ENCODE data around the gene FYCO1.
"Not testable (repeated sequence)": the region's sequence is repeated elsewhere in the genome, so short reads cannot be mapped to it uniquely, and the experiment has no call there.

Gene FYCO1

DNA sequence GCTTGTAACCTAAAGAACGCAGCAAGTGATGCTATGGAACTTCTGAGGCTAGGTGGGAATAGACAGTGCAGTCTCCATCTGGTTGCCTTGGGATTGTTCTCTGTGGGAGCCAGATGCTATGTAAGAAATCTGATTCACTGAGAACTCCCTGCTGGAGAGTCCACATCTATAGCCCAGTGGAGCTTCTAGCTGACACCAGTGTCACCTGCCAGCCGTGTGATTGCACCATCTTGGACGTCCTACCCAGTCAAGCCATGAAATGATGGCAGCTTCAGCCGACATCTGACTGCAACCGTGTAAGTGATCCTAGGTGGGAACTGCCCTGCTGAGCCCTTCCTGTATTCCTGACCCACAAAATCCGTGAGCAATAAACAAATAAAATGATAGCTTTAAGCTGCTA, 12.4 kb upstream of the FYCO1 start:
- no peak for DNase-seq

DNA sequence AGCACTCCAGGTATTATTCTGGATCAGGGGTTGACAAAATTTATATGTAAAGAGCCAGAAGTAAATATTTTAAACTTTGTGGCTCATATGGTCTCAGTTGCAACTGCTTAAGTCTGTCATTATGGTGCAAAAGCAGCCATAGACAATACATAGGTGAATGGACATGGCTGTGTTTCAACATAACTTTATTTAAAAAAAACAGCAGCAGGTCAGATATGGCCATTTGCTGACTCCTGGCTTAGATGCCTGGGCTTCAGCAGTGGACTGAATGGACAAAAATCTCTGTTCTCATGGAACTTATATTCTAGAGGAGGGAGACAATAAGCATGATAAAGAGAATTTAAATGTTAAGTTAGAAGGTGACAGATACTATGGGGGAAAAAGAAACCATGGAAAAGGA, 11.7 kb upstream of the FYCO1 start:
- no peak for DNase-seq

DNA sequence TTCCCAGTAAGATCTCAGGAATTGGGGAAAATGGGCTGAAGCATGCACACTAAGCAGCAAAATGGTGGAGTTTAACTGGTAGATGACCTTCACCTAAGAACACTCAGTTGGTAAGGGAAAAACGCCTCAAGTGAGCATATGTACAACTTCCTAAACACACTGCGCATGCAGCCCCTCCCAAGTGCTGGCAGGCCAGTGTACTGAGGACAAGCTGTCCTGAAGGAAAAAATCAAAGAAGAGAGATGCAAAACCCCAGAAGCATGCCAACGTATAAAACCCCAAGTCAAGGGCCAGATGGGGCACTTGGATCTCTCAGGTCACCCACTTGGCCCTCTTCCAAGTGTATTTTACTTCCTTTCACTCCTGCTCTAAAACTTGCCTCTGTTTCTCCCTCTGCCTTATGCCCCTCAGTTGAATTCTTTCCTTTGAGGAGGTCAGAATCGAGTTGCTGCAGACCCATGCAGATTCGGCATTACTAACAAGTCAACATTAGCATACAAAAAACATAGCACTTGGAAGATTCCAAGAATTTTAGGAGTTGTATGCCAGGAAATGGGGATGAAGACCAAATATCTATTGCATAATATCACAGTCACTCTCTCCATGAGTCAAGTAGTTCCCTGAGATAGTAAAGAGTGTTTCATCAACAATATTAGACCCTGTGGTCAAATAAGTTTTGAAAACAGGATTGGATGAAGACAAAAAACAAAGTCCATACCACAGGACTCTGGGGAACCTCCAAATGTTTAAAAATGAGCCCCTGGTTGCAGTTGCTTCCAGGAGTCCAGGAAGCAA, 10.8 kb upstream of the FYCO1 start:
- DNase-seq, result no peak

DNA sequence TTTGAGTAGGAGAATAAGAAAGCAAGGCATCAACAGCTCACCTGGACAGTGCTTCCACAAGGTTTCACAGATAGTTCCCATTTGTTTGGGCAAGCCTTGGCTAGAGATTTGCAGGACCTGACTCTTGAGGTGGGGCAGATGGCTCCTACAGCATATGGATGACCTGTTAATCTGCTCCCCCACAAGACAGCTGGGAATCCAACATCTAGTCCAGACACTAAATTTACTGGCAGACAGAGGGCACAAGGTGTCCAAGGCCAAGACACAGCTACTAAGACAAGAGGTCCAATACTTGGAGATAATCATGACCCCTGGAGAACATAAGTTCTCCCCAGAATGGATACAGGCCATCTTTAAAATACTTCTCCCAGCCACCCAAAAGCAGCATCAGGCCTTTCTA, 8.1 kb upstream of the FYCO1 start:
- not testable (repeated sequence) for DNase-seq

DNA sequence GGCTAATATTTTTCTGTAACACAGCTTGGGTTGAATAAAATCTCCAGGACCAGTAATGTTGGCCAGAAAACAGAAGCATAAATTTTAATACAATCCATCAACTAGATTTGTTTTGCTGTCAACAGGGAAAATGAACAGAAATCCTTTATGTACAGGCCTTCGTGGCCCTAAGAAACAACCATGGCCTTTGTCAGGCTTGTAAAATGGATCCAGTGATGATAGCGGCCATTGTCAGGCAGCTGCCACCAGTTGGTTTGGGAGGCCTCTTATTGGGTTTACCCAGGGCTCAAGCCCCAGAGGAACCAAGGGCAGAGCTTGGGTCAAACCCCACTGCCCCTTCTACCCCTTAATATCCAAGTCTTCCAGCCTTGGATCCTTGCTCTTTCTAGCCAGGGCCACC, 5.6 kb upstream of the FYCO1 start:
- no peak for DNase-seq

DNA sequence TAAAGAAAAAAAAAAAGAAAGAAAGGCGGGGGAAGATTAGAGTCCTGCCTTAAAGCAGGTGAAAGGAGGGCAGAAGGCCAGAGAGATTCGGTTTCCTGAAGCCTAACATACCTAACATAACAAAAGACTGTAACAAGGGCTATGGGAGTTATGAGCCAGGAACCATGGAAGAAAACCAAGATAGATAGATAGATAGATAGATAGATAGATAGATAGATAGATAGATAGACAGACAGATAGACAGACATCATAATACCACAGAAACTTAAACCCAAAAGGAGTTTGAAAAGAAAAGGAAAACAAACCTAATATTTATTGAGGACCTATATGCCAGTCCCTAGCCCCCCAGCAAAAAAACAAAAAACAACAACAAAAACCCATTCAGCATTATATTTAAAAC, 2.3 kb upstream of the FYCO1 start:
- no peak for DNase-seq

DNA sequence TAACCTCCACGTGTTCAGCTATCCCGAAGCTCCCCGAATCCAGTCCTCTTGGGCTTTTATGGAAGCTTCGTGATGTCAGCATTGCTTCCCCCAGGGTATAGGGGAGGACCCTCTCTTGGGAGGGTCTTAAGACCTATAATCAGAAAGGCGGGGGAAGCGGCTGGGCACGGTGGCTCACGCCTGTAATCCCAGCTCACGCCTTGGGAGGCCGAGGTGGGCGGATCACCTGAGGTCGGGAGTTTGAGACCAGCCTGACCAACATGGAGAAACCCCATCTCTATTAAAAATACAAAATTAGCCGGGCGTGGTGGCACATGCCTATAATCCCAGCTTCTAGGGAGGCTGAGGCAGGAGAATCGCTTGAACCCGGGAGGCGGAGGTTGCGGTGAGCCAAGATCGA, 1.9 kb upstream of the FYCO1 start:
- DNase-seq, result not testable (repeated sequence)

DNA sequence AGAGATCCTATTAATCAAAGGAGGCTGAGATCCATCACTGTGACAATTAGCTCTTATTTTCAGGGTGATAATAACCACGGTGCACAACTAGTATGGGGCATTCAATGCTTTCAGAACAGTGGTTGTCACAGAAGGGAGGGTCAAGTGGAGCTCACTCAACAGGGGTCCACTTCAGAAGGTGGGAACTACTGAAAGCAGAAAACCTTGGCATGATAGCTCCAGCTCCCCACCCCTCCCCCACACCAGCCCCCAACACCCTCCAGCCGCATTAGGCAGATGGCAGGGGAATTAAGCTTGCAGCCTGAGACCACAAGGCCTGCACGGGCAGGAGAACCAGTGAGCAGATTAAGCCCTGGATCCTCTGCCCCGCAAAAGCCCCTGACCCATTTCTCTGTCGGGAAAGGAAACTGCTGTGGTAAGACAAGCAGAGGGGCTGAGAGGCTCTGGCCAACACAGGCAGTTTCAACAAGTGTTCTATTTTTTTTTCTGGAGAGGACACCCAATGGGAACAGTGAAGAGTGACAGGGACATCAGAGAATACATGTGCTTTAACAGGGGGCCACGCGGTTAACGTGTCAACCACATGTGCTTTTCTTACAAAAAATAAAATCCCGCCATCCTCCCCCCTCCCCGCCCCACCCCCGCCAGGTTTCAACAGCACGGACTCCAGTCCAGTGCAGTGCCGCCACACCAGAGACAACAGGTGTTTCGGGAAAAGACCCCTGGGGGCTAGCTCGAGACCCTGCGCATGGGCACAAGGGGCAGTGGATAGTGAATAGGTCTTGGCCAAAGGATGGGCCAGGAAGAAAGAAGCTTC, 997 bp downstream of the FYCO1 start:
- peak; percentile 50 for DNase-seq

DNA sequence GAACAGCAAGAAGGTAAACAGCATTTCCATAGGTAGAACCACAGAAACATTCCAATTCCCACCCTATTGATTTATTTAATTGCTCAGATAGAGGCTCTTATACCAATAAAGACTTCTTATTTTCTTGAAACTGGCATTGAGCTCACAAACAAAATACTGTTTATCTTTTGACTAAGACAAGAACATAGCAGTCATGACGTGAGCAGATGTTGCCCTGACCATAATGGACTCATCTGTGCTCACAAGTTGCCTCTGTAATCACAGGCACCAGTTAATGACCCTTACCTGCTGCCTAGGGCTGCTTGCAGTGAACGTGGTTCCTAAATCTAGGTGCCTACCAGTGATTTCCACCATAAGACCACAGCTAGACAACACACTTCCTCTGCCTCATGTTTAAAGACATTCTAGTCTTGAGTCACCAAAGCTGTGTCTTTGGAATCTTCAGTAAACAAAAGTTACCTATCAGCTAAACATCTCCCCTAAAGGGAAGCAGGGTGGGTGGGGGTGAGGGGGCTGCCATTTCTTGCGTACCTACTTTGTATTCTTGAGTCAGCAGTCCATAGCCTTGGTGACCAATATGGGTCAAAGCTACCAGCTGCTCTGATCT, 2.1 kb downstream of the FYCO1 start:
- no peak for DNase-seq

DNA sequence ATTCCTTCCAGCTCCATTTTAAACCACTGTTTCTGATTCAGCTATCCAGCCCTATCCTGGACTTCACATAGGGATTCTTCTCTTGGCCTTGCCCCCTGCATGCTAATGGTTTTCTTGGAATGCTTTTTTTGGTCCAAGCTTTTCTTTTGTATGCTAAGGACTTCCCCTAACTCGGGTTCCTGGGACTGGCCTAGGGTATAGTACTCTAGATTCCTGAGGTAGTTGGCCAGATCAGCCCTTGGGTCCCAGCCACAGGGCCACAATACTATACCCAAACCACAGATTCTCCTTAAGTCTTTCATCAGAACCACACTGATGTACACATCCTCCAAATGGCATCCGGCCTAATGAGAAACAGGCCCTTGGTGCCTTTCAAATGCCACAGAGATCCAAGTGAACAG, 2.8 kb downstream of the FYCO1 start:
- no peak for DNase-seq

DNA sequence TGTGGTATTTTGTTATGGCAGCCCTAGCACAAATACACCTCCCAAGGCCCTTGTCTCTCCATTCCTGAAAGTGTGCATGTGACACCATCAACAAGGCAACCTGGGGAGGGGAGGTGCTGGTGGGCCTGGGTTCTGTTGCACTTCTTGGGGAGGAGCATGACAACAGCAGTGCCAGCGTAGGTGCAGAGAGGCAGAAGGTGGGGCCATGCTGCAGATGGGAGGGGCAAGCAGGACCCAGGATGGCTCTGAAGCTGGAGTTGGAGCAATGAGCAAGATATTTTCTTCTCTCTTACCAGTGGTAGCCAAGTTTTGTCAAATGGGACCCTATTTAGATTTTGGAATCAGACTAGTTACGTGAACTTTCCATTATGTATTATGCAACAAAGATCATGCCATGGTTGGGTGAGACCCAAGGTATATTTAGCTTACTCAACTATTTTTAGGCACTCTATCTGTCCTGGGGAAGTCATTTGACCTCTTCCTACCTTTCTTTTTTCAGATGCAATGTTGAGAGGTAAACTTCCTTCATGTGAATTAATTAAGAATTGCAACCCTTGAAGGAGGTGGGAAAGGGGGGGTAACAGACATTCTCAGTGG, 3.4 kb downstream of the FYCO1 start:
- no peak for DNase-seq

DNA sequence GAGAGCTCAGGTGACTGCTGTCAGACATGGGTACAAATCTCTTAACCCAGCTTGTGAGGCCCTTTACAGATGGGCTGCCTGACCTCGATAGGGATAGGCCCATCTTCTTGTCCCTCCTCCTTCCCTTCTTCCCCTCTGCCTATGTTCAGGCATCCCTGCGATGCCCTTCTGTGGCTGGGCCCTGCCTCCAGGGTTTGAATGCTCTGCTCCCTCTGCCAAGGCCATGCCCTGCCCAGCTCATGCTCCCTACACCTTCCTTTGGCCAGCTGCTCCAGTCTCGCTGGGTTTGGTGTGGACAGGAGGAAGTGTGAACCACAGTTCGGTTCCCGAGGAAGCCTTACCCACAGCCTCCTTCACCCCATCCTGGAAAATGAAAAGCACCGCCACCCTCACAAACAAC, 4.3 kb downstream of the FYCO1 start:
- no peak for DNase-seq

DNA sequence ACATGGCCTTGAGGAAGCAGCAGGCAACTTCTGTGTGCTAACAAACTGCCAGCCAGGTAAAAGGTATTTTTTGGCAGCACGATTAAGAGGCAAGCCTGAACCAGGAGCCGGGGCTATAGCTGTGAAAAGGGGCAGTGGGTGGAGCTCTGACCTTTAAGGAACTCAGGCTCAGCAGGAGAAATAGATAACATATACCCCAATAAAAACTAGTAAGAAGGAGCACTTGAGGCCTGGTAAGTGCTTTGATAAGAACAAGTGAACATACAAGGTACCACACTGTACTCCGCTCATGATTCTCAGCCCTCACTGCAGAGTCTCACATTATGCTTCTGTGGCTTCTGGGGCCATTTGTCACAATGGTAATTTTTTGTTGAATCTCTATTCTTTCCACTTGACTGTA, 5.4 kb downstream of the FYCO1 start:
- no peak for DNase-seq

DNA sequence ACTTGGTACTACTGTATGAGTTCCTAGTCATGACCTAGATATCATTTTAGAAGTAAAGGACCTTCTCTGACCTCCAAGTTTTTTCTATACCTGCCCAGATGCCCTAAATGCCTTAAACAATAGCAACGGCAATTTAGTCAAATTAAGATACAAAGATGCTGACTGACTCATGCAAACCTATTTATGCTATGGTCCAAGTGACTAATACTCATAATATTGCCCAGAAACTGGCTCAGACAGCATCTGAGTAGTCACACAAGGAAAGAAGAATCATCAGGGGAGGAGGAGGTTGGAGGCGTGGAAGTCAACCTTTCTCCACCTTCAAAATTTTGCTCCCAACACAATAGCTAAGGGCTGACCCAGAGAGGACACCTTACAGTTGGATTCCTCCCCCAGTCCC, 6.8 kb downstream of the FYCO1 start:
- no peak for DNase-seq

DNA sequence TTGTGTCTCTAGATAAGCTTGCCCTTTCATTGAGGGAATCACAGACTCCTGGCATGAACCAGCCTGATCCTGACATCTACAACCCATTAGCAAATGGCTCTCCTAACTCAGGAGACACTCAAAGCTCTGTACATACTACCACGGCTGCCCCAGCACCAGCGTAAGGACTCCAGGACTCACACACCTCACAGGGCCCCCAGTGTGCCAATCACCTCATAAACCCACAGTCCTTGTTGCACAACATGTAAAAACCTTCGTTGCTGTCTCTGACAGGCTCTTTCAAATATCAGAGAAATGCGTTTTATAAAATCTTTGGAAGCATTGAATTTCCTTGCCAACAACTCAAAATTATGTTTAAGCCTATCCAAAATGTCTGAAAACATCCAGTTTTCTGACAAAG, 7.3 kb downstream of the FYCO1 start:
- no peak for DNase-seq

DNA sequence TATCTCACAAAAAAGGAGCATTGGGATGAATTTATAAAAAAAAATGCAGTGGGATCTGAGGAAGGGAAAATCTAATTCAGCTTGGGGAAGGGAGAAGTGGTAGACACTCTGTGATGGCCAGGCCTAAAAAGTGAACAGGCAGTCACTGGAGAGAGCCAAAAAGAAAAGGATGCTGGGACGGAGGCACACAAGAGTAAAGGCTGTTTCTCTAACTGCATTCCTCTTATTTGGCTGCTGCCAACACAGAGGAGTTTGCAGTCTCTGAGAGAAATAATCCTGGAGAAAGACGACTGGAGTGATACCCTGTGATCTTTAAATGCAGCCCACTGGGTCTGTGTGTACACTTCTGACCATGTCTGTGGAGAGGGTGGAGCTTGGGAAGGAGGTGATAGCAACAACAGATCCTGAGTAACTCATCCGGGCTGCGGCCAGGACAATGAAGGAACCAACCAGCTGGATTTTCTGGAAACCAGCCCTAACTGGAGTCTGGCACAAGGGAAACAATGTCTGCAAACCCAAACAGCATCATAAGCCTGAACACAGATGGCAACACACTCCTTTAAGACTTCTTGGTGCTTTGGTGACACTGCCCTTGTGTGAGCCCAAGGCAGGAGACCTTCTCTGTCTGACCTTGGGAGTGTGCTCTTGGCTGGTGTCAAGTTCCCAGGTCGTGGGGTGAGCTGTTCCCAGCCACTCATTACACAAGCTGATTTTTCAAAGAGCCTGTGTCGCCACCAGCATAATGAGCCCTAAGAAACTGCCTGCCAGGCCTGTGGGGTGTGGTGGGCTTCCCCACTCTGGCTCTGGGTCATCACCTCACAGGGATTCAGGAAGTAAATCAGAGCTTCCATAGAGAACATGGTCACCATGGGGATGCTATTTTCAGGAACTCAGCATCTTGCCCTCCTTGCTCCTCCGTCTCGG, 8.0 kb downstream of the FYCO1 start:
- DNase-seq, result no peak

DNA sequence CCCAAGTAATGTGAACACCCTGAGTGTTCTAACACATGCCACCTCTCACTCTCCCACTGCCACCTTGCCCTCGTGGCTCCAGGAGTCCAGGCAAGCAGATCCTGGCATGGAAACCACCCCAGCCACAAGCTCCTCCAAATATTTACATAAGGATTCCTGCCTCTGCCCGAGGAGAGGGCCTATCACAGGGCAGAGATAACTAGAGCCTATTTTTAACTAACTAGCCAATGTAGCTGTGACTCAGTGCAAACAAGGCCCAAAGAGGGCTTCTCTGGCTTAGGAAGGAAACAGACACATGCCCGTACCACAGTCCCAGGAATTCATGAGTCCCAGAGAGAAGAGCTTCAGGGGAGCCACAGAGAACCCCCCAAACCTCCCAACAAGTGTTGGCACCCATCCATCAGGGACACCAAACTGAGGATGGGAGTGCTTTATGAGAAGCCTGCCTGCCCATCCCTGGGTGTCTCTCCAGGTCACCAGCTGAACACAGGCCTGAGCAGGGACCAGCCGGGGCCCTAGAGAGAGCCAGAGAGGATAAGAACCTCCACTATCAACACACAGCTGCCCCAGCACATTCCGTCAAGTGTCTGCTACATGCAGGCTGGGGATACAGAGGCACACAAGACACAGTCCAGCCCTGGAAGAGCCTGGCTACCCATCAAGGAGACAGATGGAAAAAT, 9.2 kb downstream of the FYCO1 start:
- no peak for DNase-seq

DNA sequence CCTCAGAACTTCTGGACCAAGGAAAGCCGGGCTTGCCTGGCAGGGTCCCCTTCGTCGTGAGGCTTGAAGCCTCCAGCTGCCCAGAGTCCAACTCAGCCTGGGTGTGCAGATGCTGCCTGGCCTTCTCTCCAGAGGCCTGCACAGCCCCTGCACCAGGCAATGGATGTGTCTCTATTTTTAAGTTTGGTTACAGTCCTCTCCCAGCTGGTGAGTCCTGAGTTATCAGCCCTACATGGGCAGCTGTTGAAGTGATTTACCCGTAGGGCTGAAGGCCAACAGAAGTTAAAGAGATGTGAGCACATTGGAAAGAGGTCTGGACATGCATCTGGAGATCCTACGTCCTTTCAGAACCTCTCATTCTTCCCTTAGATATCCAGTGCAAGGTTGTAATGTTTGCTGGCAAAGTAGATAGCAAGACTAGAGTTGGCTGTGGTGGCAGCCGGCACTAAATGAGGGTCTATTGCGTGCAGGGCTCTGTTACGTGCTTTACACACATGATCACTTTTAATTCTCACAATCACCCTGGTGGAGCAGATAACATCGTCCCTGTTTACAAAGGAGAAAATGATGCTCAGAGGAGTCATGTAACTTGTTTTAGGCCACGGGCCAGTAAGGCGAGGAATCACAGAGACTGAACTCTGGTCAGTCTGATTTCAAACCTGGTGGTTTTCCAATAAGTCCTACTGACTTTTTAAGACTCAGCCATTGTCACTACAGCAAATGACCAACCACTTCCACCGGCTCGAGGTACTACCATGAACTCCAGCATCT, 9.9 kb downstream of the FYCO1 start:
- no peak for DNase-seq

DNA sequence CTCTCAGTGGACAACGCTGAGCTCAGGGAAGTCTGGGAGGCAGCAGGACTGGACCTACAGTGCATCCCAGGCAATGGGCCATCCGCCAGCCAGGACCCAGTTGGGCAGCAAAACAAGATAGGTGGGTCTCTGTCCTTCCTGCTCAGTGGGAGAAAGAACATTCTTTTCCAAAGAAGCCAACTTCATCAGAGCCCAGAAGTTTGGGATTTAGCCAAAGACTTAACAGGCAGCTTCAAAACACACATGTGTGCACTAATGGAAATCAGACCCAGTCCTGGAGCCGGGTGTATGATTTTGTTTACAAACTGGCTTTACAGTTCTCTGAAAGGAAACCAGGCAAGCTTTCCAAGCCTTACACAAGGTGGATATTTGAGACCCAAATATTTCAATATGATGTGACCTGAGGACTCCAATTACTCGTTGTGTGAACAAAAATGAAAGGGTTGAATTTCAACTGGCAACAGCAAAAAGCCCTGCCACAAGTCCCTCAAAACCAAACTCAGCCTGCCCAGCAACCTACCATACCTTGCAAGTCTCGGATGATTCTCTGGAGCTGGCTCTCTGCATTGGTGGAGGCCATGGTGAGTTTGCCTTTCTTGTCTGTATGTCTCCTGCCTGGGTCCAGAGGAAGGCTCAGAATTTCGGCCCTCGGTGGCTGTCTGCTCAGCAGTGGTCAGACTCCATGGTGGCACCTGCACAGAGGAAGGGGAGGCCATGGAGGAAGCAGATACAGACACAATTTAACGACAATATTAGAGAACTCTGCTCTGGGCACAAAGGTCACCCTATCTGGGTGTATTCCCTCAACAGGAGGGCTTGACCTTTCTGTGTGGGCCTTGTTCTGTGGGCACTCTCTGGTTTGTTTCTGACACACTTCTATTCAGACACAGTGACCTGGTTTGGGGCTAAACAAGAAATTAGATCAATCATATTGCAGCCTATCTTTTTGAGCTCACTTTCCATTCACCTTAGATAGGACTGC, 11.0 kb downstream of the FYCO1 start:
- no peak for DNase-seq

DNA sequence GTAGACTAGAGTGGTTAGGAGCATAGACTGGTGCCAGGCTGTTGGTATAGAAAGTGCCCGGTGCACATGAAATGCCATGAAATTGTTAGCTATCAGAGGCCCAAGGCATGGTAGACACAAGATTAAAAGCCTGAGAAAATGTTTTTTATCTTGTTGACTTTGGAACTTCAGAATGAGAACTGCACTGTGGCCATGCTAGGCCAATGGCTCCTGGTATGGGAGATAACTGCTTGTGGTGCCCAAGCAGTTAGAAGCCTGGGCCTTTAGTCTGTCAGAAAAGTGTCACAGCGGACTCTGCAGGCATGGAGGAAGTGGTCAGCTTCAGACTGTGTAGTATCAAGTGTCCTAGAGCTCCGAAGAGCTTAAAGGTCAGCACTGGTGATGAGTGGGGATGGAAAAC, 11.9 kb downstream of the FYCO1 start:
- DNase-seq, result no peak
